H1 (cell line): ENCODE measurements around the gene SLC25A38.
A peak's percentile ranks its signal among the peaks of the same experiment; 100 is the strongest.

ENCODE experiments used
- ATF2 ChIP-seq: IDR thresholded peaks from 2 replicates; pipeline ENCODE4 v1.6.1; 2012; ENCODE audit warnings: low read length, inconsistent platforms
- BCL11A ChIP-seq, 2 experiments: IDR thresholded peaks; one replicate each; pipeline ENCODE4 v1.6.1; 2011; ENCODE audit warnings: low read depth in 2 of 2, low read length in 2 of 2, mild to moderate bottlenecking in 2 of 2
- CBX5 ChIP-seq: fragments of 300-800, 300-1000 bp; sonication (generic); IDR thresholded peaks from 2 replicates; pipeline ENCODE4 v1.7.1; 2016; ENCODE audit warnings: antibody characterized with exemption, low read length, low read depth
- CEBPB ChIP-seq: IDR thresholded peaks from 2 replicates; pipeline ENCODE4 v1.6.1; 2012; ENCODE audit warnings: low read depth, low read length
- HDAC2 ChIP-seq, 2 experiments: fragments of 300-600 bp in 1 of 2; sonication (generic) in 1 of 2; IDR thresholded peaks; 2 replicates each; pipeline ENCODE4 v1.6.1; 2011 to 2012; ENCODE audit warnings: low read depth in 2 of 2, low read length in 2 of 2, mild to moderate bottlenecking in 2 of 2, moderate library complexity in 2 of 2, borderline replicate concordance in 1 of 2, inconsistent platforms in 1 of 2
- JUN ChIP-seq: IDR thresholded peaks from 2 replicates; pipeline ENCODE4 v1.6.1; 2011; ENCODE audit warnings: low read depth, mild to moderate bottlenecking, improper control_type of control experiment, low read length
- NANOG ChIP-seq: IDR thresholded peaks from 2 replicates; pipeline ENCODE4 v1.6.1; 2011; ENCODE audit warnings: low read length, low read depth, mild to moderate bottlenecking, inconsistent platforms; ENCODE audit not compliant: insufficient read depth, poor library complexity, severe bottlenecking
- POLR2A ChIP-seq, 2 experiments: IDR thresholded peaks; 1 replicate in 1 of 2; 2 replicates in 1 of 2; pipeline ENCODE4 v1.6.1; 2011; ENCODE audit warnings: low read depth in 2 of 2, low read length in 2 of 2, mild to moderate bottlenecking in 2 of 2; ENCODE audit errors: control extremely low read depth in 1 of 2
- POLR2AphosphoS5 ChIP-seq: IDR thresholded peaks from 2 replicates; pipeline ENCODE4 v1.6.1; 2011; ENCODE audit warnings: low read depth, low read length
- RXRA ChIP-seq: IDR thresholded peaks from 2 replicates; pipeline ENCODE4 v1.6.1; 2011; ENCODE audit warnings: low read depth, mild to moderate bottlenecking, low read length, moderate library complexity; ENCODE audit not compliant: insufficient read depth
- SIN3A ChIP-seq, 2 experiments: IDR thresholded peaks in 1 of 2; conservative IDR thresholded peaks in 1 of 2; 2 replicates each; pipeline ENCODE4 v1.6.1; 2011 to 2012; ENCODE audit warnings: low read length in 2 of 2, improper control_type of control experiment in 1 of 2, low read depth in 1 of 2, mild to moderate bottlenecking in 1 of 2
- TF ChIP-seq, protein P1 (sequence below), 3 experiments: IDR thresholded peaks; 1 replicate in 2 of 3; 2 replicates in 1 of 3; pipeline versions ENCODE4 v1.5.1 to v1.6.1; 2011; ENCODE audit warnings: low read length in 3 of 3, mild to moderate bottlenecking in 3 of 3, inconsistent platforms in 2 of 3, low read depth in 1 of 3, moderate library complexity in 1 of 3; ENCODE audit not compliant: insufficient read depth in 1 of 3; ENCODE audit errors: control extremely low read depth in 1 of 3

- TF ChIP-seq CEBPB (no peak), JUN (no peak), POLR2A (IDR thresholded peaks at IDR 0.05; ENCODE audit: control extremely low read depth in 1 of 2, low read depth in 2 of 2, low read length in 2 of 2) (peak in 1 of 2 experiments; percentile 92; a peak in 2 of 3 replicates), RXRA (no peak), CBX5 (no peak), POLR2AphosphoS5 (peak; percentile 96), SIN3A (conservative IDR thresholded peaks at IDR 0.05 in 1 of 2, IDR thresholded peaks at IDR 0.05 in 1 of 2; ENCODE audit: low read depth in 1 of 2, low read length in 2 of 2) (no peak), HDAC2 (IDR thresholded peaks at IDR 0.05; ENCODE audit: borderline replicate concordance in 1 of 2, low read depth in 2 of 2, low read length in 2 of 2) (no peak), ATF2 (no peak), NANOG (no peak), BCL11A (IDR thresholded peaks at IDR 0.05; ENCODE audit: low read depth in 2 of 2, low read length in 2 of 2) (no peak)
- TF ChIP-seq, protein P1, sequence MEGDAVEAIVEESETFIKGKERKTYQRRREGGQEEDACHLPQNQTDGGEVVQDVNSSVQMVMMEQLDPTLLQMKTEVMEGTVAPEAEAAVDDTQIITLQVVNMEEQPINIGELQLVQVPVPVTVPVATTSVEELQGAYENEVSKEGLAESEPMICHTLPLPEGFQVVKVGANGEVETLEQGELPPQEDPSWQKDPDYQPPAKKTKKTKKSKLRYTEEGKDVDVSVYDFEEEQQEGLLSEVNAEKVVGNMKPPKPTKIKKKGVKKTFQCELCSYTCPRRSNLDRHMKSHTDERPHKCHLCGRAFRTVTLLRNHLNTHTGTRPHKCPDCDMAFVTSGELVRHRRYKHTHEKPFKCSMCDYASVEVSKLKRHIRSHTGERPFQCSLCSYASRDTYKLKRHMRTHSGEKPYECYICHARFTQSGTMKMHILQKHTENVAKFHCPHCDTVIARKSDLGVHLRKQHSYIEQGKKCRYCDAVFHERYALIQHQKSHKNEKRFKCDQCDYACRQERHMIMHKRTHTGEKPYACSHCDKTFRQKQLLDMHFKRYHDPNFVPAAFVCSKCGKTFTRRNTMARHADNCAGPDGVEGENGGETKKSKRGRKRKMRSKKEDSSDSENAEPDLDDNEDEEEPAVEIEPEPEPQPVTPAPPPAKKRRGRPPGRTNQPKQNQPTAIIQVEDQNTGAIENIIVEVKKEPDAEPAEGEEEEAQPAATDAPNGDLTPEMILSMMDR (IDR thresholded peaks at IDR 0.05; ENCODE audit: control extremely low read depth in 1 of 3, insufficient read depth in 1 of 3, low read depth in 1 of 3, low read length in 3 of 3): no peak
Observed at GRCh38 chr3:39413691-39414420, 30.7 kb downstream of the SLC25A38 start.
